ENCODE results near the gene GRK5. TPM values are rescaled to one million over a fixed set of nuclear protein-coding genes. Genes with fewer than 3 reads are reported as not detected.

Gene GRK5
- total RNA-seq, 1 donor from 2014 or later, result 163 TPM

DNA sequence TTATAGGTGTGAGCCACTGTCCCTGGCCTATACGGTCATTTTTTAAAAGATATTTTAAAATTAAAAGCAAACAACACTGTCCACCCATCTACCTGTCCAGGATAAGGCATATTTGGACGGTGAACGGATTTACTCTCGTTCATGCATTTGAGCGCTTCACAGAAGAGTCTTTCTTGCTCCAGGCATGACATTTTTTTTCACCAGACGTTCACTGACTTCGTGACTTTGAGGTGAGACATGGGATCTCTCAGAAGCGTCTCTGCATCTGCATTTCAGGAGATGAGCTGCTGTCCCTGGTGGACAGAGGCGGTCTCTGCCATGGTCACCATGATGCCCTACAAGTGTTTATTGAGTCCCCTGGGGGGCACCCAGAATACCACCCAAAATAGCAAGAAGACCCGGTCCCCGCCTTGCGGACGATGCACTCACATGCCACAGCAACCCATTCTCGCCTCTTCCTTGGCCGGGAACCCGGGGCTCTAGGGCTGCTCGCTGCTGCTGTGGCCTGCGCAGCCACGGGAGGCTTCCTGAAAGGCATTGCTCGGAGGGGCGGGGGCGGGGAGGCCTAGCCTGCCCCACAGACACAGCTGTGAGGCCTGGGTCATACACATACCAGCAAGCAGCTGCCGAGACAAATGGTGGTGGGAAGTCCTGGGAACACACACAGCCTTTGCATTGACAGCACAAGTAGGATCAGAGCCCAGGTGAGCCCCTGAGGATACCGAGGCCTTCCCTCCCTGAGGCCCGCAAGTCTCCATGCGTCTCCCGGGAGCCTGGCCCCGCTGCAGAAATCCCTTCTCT lies 250.8 kb downstream of the GRK5 start:
- no peak for DNase-seq (ENCODE audit: low spot score)
- Mint-ChIP-seq H3K4me1 (ENCODE audit: unreplicated experiment) (peaks cover 8% of the 10 kb centered on the region), H3K4me3 (ENCODE audit: unreplicated experiment) (no peak overlapping the region), H3K27me3 (ENCODE audit: unreplicated experiment) (peaks cover 16% of the 10 kb centered on the region), H3K27ac (ENCODE audit: unreplicated experiment) (peak overlapping the region; percentile 52), H3K36me3 (ENCODE audit: low read depth, unreplicated experiment) (peaks cover 32% of the 10 kb centered on the region), H3K9me3 (ENCODE audit: unreplicated experiment) (no peaks in the 10 kb centered on the region)
- TF ChIP-seq, protein P1, sequence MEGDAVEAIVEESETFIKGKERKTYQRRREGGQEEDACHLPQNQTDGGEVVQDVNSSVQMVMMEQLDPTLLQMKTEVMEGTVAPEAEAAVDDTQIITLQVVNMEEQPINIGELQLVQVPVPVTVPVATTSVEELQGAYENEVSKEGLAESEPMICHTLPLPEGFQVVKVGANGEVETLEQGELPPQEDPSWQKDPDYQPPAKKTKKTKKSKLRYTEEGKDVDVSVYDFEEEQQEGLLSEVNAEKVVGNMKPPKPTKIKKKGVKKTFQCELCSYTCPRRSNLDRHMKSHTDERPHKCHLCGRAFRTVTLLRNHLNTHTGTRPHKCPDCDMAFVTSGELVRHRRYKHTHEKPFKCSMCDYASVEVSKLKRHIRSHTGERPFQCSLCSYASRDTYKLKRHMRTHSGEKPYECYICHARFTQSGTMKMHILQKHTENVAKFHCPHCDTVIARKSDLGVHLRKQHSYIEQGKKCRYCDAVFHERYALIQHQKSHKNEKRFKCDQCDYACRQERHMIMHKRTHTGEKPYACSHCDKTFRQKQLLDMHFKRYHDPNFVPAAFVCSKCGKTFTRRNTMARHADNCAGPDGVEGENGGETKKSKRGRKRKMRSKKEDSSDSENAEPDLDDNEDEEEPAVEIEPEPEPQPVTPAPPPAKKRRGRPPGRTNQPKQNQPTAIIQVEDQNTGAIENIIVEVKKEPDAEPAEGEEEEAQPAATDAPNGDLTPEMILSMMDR (IDR thresholded peaks at IDR 0.05; ENCODE audit: unreplicated experiment), result no peak

DNA sequence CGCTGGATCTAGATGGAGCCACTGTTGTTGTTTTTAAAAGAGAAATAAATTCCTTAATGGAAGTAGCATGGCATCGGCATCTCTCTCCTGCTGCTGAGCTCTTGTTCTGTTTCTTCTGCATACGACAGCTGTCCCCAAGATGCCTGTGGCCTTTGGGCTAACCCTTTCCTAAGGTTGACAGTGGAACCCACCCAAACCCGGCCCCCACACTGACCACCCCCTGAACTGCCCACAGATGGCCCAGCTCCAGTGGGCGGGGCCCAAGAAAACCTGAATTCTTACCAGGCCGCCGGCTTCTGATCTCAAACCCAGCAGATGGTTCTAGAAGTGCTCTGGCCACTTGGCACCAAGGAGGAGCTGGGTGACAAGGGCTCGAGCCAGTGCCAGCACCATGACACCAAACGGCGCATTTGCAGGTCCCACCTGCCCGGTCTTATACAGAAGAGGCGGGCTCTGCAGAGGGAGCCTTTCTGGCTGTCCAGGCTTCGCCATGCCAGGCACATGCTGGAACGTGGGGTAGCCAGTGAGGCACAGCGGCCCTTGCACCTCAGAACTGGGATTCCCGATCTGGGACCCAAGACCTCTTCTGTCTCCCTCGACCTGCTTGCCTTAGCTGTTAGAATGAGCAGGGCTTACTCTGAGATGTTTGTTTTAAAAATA lies 252.4 kb downstream of the GRK5 start:
- DNase-seq (ENCODE audit: low spot score), result no peak
- H3K27me3 Mint-ChIP-seq (ENCODE audit: unreplicated experiment), result peaks cover 10% of the 10 kb centered on the region
- no peaks in the 10 kb centered on the region for H3K4me1 Mint-ChIP-seq (ENCODE audit: unreplicated experiment)
- TF ChIP-seq, protein P1 (IDR thresholded peaks at IDR 0.05; ENCODE audit: unreplicated experiment), result no peak
- peaks cover 21% of the 10 kb centered on the region for H3K36me3 Mint-ChIP-seq (ENCODE audit: low read depth, unreplicated experiment)
- no peak overlapping the region for H3K27ac Mint-ChIP-seq (ENCODE audit: unreplicated experiment)
- no peak overlapping the region for H3K4me3 Mint-ChIP-seq (ENCODE audit: unreplicated experiment)
- H3K9me3 Mint-ChIP-seq (ENCODE audit: unreplicated experiment), result no peaks in the 10 kb centered on the region

DNA sequence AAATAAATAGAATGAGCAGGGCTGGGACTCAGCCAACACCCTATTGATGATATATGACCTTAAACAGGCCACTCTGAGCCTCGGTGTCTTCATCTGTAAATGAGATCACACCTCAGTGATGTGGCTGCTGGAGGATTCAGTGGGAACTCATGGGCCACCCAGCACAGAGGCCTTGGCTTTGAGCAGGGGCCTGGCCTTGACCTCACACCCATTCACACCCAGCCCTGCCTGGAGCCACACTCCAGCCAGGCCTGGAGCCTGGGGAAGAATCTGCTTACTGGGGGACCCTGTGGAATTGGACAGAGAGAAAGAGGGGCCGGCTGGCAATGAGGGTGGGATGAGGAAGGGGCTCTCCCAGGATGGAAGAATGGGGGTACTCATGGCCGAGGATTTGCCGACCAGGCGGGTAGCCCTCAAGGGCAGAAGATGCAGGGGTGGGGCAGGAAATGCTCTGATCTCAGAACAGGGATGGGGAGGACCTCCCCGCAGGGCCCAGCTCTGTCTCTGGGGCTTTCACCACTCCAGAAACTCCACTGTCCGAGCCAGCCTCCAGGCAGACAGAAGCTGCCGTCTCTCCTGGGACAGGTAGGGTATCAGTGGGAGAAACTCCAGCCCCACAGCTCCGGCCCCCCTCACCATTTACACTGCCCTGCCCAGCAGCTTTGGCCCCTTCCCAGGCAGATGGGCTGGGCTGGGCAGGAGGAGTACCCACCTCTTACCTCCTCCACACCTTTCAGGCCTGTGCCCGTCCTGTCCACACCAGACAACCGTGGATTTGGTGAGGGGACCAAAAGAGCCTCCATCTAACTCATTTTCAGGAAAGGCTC lies 253.2 kb downstream of the GRK5 start:
- TF ChIP-seq, protein P1 (IDR thresholded peaks at IDR 0.05; ENCODE audit: unreplicated experiment), result no peak
- Mint-ChIP-seq H3K36me3 (ENCODE audit: low read depth, unreplicated experiment) (peaks cover 17% of the 10 kb centered on the region), H3K27me3 (ENCODE audit: unreplicated experiment) (peaks cover 12% of the 10 kb centered on the region), H3K4me3 (ENCODE audit: unreplicated experiment) (no peak overlapping the region), H3K9me3 (ENCODE audit: unreplicated experiment) (no peaks in the 10 kb centered on the region), H3K4me1 (ENCODE audit: unreplicated experiment) (no peaks in the 10 kb centered on the region), H3K27ac (ENCODE audit: unreplicated experiment) (no peak overlapping the region)
- DNase-seq (ENCODE audit: low spot score), result no peak

- Mint-ChIP-seq H3K4me1 (ENCODE audit: unreplicated experiment) (no peaks in the 10 kb centered on the region), H3K27me3 (ENCODE audit: unreplicated experiment) (peaks cover 10% of the 10 kb centered on the region), H3K9me3 (ENCODE audit: unreplicated experiment) (no peaks in the 10 kb centered on the region), H3K4me3 (ENCODE audit: unreplicated experiment) (no peak overlapping the region), H3K27ac (ENCODE audit: unreplicated experiment) (no peak overlapping the region), H3K36me3 (ENCODE audit: low read depth, unreplicated experiment) (peaks cover 12% of the 10 kb centered on the region)
- TF ChIP-seq, protein P1 (IDR thresholded peaks at IDR 0.05; ENCODE audit: unreplicated experiment), result no peak
- DNase-seq (ENCODE audit: low spot score), result no peak
These were observed 254.0 kb downstream of the GRK5 start for GRCh38 chr10:119461380-119461779.

Measured in endothelial cell (in vitro differentiated cells).